ENCODE data around the gene CDNF. TPM values are rescaled to one million over a fixed set of nuclear protein-coding genes. Genes with fewer than 3 reads are reported as not detected.

The CDNF gene
- total RNA-seq, 1 experiment from 2014 or later, result 0.39 TPM

DNA sequence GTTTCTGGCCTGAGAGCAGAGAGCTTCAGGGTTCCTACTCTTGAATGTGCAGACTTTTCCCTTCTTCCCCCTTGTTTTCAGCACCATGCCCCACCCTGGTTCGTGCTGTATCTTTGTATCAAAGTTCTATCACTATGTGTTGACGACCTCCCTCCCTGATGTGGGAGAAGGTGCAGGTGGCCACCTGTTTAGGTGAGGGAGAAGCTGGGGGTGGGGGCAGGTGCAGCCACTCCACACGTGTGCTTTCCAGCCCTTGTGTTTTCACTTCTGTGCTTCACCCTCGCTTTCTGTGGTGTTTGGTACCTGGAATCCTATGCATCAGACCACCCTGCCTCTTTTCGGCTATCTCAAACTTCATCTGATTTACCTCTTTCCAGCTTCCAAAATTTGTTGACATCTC is 21.2 kb upstream of the CDNF start:
- no peaks in the 10 kb centered on the region for H3K4me1 ChIP-seq (ENCODE audit: control insufficient read depth, insufficient read depth, low read length)
- 0 out of 2 replicates have a peak, but pooled peaks cover 2% of the 10 kb centered on the region for H3K36me3 ChIP-seq (ENCODE audit: control insufficient read depth, insufficient read depth, low read length)
- no peaks in the 10 kb centered on the region for H3K27me3 ChIP-seq (ENCODE audit: control insufficient read depth, insufficient read depth, low read length)
- BruUV-seq (replicated peaks), result no TSS peak
- intact Hi-C loops (cut with micrococcal nuclease; ENCODE audit: unreplicated experiment), result no loop called here
- in situ Hi-C loops (cut with HindIII; ENCODE audit: low pct_unique_long_range_greater_than_20kb, low sequenced_read_pairs), result no loop called here
- POLR2A ChIA-PET, result no interaction called here
- no peak for ATAC-seq
- H3K4me3 ChIP-seq (ENCODE audit: low read depth in 2 of 2, low read length in 2 of 2), result no peak overlapping the region
- TF ChIP-seq, protein P1, sequence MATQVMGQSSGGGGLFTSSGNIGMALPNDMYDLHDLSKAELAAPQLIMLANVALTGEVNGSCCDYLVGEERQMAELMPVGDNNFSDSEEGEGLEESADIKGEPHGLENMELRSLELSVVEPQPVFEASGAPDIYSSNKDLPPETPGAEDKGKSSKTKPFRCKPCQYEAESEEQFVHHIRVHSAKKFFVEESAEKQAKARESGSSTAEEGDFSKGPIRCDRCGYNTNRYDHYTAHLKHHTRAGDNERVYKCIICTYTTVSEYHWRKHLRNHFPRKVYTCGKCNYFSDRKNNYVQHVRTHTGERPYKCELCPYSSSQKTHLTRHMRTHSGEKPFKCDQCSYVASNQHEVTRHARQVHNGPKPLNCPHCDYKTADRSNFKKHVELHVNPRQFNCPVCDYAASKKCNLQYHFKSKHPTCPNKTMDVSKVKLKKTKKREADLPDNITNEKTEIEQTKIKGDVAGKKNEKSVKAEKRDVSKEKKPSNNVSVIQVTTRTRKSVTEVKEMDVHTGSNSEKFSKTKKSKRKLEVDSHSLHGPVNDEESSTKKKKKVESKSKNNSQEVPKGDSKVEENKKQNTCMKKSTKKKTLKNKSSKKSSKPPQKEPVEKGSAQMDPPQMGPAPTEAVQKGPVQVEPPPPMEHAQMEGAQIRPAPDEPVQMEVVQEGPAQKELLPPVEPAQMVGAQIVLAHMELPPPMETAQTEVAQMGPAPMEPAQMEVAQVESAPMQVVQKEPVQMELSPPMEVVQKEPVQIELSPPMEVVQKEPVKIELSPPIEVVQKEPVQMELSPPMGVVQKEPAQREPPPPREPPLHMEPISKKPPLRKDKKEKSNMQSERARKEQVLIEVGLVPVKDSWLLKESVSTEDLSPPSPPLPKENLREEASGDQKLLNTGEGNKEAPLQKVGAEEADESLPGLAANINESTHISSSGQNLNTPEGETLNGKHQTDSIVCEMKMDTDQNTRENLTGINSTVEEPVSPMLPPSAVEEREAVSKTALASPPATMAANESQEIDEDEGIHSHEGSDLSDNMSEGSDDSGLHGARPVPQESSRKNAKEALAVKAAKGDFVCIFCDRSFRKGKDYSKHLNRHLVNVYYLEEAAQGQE (IDR thresholded peaks at IDR 0.05; ENCODE audit: insufficient read depth in 1 of 2, low read depth in 2 of 2, low read length in 1 of 2), result no peak
- no peak for TF ChIP-seq TCF7L2 (IDR thresholded peaks at IDR 0.05; ENCODE audit: low read depth, low read length)
- TF ChIP-seq SIN3A (IDR thresholded peaks at IDR 0.05; ENCODE audit: borderline replicate concordance, insufficient read depth, low read depth, low read length), result no peak
- TF ChIP-seq POLR2AphosphoS5 (IDR thresholded peaks at IDR 0.05; ENCODE audit: low read depth, low read length), result no peak
- TF ChIP-seq, protein P2, sequence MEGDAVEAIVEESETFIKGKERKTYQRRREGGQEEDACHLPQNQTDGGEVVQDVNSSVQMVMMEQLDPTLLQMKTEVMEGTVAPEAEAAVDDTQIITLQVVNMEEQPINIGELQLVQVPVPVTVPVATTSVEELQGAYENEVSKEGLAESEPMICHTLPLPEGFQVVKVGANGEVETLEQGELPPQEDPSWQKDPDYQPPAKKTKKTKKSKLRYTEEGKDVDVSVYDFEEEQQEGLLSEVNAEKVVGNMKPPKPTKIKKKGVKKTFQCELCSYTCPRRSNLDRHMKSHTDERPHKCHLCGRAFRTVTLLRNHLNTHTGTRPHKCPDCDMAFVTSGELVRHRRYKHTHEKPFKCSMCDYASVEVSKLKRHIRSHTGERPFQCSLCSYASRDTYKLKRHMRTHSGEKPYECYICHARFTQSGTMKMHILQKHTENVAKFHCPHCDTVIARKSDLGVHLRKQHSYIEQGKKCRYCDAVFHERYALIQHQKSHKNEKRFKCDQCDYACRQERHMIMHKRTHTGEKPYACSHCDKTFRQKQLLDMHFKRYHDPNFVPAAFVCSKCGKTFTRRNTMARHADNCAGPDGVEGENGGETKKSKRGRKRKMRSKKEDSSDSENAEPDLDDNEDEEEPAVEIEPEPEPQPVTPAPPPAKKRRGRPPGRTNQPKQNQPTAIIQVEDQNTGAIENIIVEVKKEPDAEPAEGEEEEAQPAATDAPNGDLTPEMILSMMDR (IDR thresholded peaks at IDR 0.05), result no peak
- DNase-seq (ENCODE audit: low read depth, low spot score), result no peak
- no peaks in the 10 kb centered on the region for H3K9me3 ChIP-seq (ENCODE audit: control insufficient read depth, insufficient read depth, low read depth, low read length)
- CTCF ChIA-PET, result no interaction called here
- H3K27ac ChIP-seq (ENCODE audit: low read length), result no peak overlapping the region

DNA sequence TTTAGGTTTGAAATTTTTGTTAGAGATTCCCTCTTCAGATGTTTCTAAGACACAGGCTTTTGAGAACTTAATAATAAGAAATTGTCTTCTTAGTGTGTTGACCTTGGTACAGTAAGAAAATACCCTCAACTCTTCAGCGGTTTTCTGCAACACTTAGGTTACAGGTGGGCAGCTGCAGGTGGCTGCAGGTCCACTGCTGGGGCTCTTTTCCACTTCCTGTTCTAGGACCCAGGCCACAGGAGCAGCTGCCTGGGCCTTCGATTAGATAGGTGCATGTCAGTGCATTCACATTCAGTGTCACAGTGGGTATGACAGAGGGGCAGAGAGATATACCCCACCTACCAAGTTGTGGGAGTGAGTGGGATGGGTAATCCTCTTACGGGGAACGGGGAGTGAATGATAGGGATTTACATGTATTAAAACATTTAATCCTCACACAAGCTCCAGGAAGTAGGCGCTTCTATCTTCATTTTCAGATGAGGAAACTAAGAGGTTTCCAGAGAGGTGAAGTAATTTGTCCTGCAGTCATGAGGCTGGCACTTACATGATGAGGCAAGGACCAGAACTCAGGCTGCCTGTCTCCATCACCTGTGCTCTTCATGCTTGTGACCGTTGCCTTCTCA is 20.6 kb upstream of the CDNF start:
- H3K4me1 ChIP-seq (ENCODE audit: control insufficient read depth, insufficient read depth, low read length), result no peaks in the 10 kb centered on the region
- H3K36me3 ChIP-seq (ENCODE audit: control insufficient read depth, insufficient read depth, low read length), result peaks cover 2% of the 10 kb centered on the region; the same call in 1 of the 2 replicates
- no peak for ATAC-seq
- ChIA-PET CTCF (no interaction called here), POLR2A (no interaction called here)
- H3K9me3 ChIP-seq (ENCODE audit: control insufficient read depth, insufficient read depth, low read depth, low read length), result no peaks in the 10 kb centered on the region
- H3K27me3 ChIP-seq (ENCODE audit: control insufficient read depth, insufficient read depth, low read length), result no peaks in the 10 kb centered on the region
- intact Hi-C loops (cut with micrococcal nuclease; ENCODE audit: unreplicated experiment), result no loop called here
- in situ Hi-C loops (cut with HindIII; ENCODE audit: low pct_unique_long_range_greater_than_20kb, low sequenced_read_pairs), result no loop called here
- DNase-seq (ENCODE audit: low read depth, low spot score), result no peak
- no TSS peak for BruUV-seq (replicated peaks)
- H3K27ac ChIP-seq (ENCODE audit: low read length), result no peak overlapping the region
- no peak for TF ChIP-seq TCF7L2 (IDR thresholded peaks at IDR 0.05; ENCODE audit: low read depth, low read length)
- TF ChIP-seq, protein P1 (IDR thresholded peaks at IDR 0.05; ENCODE audit: insufficient read depth in 1 of 2, low read depth in 2 of 2, low read length in 1 of 2), result no peak
- TF ChIP-seq, protein P2 (IDR thresholded peaks at IDR 0.05), result no peak
- TF ChIP-seq SIN3A (IDR thresholded peaks at IDR 0.05; ENCODE audit: borderline replicate concordance, insufficient read depth, low read depth, low read length), result no peak
- TF ChIP-seq POLR2AphosphoS5 (IDR thresholded peaks at IDR 0.05; ENCODE audit: low read depth, low read length), result no peak
- H3K4me3 ChIP-seq (ENCODE audit: low read depth in 2 of 2, low read length in 2 of 2), result no peak overlapping the region
